Epidermal melanocyte (primary cell): ENCODE results near the gene AGAP1.

Experiments used
- DNase-seq: peaks from one replicate; pipeline ENCODE4 v3.0.0; 2011; ENCODE audit warnings: low spot score; ENCODE audit not compliant: insufficient read length

The AGAP1 gene

DNA sequence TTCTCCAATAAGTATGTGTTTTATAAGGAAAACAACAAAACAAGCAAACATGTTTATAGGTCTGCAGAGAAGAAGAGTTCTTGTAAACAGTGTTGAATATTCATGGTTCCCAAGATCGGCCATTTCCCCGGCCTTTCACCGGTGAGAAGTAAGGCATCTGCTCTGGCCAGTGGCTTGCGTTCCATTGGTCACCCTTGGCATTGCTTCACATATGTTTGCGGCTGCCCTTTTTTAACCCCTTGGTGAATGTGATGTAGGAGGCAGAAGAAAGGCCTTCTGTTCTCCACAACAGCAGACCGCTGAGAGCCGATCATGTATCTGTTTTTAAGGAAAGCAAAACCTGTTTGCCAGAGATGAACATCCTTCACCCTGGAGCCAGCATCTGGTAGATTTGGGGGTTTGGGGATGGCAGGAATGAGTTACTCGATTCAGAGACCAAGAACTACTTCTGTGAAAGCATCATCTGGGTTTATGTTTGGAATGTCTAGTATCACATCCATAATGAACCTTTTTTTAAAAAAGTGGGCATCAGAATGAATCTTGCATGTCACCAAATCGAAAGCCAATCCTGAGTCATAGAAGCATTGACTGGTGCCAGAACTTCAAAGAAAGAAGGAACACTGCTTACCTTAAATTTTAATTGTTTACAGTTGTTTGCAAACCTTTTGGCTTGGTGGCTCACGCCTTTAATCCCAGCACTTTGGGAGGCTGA is 112.3 kb downstream of the AGAP1 start:
- DNase-seq, result no peak

DNA sequence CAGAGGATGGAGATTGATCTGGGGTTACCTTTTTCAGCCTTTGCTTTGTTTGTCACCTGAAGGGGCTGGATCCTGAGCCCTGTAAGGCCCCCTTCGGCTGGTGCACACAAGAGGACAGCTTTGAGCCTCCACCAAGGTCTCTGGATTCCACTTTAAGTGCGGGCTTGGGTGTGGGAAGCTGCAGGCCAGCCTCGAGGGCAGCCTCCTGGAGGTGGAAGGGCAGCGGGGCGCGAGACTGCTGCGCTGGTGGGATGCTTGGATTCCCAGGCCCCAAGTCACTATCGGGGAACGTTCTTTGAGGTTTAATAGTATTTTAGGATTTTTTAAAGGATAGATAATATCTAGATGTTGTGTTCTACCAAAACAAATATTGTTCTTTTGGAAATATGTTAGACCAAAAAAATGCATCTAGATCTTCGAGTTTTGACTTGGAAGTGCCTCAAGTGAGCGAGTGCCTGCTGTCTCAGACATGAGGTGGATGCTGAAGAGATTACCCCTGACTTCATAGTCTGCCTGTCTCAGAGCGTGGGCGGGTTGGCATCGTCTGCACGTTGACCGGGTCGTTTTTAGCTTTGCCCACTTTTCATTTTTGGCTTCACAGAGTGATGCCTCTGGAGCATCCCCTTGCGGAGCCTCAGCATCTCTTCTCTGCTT is 113.8 kb downstream of the AGAP1 start:
- no peak for DNase-seq

DNA sequence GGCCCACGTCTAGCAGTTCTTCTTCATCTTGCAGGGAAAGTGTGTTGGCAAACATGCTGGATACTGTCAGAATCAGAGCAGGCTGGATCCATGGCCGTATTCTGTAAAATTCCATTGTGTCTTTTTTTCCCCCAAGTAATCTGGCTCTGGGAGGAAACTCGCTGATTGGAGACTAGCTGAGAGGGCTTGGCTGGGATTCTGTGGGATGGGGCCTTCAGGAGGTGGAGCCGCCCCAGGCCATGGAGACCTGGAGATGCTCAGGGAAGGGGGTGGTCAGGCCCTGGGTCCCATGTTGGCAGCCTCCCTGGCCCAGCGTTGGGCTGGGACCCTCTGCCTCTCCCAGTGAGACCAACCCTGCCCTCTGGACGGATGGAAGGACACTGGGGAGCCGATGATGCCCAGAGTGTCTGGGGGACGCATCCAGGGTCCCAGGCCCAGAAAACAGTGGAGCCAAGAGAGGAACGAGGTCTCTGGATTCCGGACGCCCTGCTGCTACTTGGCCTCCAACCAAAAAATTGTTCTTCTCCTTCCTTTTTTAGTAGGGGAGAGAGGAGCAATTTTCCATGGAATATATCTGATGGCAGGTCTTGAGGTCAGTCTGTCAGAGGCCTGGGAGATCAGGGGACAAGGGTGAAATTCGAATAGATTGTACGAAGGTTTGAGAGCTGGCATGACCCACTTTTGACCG is 114.5 kb downstream of the AGAP1 start:
- DNase-seq, result no peak

DNA sequence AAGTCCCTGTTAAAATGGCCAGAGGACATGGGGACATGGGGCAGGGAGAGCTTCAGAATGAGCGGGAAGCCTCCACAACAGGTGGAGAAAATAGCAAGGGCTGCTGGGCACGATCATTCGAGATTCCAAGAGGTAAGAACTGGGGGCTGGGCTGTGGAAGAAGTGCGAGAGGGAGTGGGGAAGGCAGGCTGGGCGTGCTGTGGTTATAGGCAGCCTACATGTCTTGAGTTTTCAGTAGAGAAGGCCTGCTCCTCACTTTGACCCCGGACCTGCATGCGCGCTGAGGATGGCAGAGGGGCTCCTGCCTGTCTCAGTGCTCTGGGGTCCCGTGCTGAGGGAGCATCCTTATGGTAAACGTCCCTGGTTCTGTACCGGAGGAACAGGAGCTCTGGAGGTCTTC is 115.5 kb downstream of the AGAP1 start:
- DNase-seq, result no peak

DNA sequence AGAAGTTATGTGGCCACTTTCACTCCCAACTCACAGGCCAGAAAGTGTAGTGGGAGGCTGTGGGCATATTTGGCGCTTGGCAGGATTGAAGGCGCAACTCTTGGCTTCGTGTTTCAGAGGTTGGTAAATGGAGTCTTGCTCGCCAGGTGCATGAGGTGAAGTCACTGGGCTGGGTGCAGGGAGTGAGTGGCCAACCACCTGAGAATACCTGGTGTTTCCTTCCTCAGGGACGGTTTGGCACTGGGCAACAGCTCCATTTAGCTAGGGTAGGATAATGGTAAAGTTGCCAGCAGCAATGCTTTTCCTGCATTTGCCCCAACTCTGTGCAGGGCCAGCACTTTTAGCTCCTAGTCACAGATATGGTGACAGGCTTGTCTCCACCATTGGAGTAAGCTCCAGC is 115.9 kb downstream of the AGAP1 start:
- no peak for DNase-seq

DNA sequence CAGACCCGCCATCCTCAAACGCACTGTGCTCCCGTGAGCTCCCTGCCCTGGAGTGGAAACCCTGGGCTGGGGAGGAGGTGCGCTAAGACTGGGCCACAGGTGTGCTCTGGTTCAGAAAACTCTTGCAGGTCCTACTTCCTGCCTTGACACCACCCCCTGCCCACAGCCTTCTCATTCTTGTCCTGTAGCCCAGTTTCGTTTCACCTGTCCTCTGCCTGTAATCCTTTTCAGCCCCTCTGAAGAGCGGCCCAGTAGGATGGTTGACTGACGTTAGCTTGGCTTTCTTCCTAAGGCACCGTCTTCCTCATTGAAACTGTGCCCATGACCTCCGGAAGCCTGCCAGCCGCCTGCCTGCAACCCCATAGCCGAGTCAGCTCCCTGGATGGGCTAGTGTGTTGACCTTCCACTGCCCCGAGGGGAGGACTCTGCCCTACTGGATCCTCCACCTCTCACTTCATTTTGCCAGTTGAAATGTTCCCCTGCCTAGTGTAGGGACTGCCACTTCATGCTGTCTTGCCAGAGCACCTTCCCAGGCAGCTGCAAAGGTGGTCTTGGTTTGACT is 116.9 kb downstream of the AGAP1 start:
- DNase-seq, result no peak

DNA sequence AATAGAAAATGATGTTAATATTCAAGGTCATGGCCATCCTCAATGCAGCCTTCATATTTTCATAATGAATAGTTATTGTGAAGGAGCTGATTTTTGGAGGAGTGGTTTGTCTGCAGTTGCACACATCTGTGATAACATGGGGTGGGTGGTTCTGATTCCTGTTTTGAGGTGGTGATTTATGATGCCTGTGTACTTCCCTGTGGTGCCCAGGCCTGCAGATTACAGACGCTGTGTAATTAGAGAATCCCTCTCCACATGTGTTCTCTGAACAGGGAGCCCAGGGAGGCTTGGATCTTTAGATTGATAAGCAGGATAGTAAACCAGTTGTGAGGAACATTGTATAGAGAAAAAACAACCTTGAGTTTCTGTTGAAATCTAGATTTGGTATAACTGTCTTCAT is 117.5 kb downstream of the AGAP1 start:
- DNase-seq, result no peak

DNA sequence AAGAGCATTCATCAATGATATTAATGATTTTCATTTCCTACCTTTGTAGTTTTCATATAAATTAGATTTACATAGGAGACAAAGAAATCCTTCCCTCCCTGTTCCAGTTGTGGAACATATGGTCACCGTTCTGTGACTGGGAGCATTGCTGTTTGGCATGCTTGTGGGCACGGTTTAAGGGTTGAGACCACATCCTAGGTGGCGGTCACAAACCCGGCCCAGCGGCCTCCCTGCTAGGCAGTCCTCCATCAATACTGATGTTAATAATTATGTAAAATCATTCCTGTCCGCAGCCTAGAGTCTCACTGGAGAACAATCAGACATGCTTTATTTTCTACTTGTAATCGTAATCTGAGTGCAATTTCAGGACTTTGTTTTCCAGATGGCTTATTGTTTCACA is 117.9 kb downstream of the AGAP1 start:
- DNase-seq, result no peak

DNA sequence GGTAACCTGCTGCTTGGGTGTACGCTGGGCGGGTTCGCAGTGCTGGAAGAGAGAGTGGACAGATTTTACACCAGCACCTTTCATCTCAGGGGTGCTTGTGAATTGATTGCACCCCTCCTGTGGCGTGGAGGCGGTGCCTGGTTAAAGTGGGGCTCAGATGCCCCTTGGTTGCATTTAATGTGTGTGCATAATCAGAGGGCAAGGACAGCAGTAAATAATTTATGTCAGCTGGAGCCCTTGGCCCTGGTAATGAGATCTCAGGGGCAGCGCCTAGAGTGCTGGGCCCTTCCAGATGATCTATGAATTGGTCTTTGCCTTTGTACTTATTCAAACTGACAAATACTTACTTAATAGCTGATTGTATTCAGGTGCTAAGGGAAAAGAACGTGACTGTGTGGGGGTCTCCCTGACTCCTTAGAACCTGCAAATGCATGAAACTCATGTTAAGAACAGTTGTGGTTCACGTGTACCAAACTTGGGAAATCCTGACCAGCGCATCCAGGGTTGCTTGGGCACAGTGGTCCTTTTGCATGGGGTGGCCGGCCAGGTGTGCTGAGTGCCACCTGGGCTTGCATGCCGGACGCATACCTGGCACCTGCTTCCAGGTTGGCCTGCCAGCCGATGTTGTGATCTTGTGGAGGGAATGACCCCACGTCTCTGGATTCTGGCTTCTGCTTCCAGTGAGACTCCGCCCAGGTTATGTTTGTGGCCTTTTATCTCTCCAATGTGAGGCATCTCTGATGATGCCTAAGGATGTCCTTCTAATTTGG is 118.5 kb downstream of the AGAP1 start:
- DNase-seq, result no peak

DNA sequence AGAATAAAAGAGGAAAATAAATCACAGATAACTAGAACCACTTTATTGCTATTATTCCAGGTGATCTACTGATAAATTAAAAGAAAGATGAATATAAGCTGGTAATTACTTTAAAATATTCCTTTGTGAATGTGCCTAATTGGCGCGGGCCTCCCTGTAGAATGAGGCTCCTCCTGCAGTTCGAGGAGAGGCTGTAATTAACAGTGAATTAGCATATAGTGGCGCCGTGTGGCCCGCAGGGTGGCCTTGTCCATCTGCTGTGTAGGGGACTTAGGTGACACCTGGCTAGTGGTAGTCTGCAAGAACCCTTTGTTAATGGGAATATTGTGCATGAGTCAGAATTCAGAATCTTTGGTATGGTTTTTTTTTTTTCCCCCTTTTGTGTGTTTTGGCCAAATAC is 119.8 kb downstream of the AGAP1 start:
- DNase-seq, result no peak

DNA sequence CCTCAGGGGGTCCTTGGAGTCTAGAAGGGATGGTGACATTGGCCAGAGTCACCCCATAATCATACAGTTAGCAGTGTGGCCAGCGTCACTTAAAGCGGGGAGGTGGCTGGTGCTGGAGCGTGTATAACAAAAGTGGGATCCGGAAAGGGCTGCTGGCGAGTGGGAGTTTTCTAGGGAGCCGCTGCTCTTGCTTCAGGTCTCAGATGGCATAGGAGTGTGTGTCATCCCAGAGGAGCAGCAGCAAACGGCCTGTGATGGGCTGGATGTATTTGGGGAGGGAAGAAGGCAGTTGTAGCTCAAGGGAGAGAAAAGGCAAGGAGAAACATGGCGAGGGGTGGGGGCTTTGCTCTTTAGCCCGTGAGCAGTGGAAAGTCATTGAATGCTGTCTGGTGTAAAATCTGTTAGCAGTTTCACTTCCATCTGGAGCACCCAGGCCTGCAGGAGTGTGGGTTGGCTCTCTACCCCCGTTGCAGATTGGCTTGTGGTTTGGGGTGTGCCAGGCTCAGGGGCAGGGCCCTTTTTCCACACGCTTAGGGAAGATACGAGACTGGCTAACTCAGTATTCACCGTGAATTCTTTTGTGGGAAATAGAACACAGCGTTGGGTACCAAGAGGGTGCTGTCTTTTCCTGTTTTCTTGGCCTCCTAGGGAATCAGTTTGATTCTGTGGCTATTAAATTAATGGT is 120.5 kb downstream of the AGAP1 start:
- no peak for DNase-seq

DNA sequence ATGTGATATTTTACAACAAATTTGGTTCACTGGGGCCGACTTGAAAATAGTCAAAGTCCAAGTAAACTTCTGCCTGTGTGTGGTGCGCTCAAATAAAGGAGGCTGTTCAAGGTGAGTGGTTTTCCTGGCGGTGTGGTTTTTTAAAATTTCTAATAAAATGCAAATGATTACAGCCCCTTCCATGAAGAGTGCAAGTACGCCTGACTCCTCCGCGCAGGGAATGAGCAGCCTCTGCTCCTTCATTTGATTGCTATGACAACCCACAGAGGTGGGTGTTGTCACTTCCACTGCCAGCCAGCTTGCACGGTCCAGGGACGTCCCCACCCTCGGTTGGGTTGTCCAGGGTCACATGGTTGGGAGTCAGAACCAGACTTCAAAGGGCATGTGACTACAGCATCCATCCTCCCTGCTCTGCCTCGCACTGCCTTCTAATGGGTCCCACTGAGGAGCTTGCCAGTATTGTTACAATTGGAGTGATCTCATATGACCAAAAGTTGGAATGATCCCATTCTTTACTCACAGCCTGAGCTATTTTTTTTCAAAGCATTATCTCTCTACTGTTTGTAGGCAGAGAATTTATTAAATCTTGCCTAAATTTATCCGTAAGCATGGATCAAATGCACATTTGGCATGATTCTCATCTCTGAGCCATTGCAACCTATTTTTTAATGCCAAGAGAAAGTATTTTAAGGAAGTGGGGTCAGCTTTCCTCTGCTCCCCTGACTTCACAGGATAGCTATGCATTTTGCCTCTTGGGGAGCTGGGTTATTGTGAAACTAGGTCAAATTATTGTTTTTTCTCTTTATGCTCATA is 121.3 kb downstream of the AGAP1 start:
- DNase-seq, result no peak

DNA sequence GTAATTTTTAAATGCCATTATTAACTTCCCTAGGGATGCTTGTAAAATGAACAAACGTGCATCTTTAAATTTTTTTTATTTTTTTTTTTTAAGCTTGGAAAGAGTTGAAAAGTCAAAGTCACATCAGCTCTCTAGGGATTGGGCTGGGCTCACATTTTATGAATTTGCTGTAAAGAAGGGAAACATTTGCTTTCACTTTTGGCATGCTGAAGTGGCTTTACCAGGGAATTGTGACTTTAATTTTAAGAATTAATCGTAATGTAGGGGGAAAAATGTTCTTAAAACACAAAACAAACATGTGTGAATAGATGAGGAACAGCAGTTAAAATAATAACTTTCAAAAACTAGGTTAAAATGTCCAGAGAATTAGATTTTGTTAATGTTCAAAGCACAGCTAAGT is 123.0 kb downstream of the AGAP1 start:
- DNase-seq, result no peak

DNA sequence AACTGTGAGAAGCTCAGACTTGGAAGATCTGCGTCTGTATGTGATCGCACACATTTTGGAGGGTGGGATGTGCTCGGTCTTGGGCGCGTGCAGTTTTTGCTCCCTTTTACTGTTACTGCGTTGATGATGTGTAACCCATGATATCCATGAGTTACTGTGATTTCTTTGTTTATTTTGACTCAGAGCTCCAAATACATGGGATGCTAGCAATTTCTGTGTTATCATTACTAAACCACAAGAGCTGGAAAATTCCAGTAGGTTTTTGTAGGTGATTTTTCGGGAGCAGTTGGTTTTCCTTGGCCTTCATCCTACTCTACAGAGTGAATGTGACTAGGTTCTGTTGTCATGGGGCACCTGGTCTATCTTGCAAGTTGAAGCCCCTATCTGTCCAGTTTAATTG is 124.2 kb downstream of the AGAP1 start:
- no peak for DNase-seq

DNA sequence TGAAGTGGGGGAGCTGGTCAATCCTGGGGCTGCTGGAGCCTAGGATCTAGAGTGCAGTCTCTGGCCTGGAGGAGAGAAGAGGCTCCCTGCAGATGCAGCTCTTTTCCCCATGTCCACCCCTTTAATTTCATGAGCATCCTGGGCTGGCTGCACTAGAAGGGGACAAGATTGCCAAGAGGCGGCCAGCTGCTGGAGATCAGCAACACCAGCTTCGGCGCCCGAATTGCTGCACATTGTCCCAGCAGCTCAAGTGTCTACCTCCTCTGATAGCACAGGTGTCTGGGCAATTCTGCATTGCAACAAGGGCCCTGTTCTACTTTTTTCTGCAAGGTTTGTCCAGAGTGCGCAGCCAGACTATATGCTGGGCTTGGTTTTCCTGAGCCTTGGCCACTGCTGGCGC is 125.7 kb downstream of the AGAP1 start:
- DNase-seq, result no peak

DNA sequence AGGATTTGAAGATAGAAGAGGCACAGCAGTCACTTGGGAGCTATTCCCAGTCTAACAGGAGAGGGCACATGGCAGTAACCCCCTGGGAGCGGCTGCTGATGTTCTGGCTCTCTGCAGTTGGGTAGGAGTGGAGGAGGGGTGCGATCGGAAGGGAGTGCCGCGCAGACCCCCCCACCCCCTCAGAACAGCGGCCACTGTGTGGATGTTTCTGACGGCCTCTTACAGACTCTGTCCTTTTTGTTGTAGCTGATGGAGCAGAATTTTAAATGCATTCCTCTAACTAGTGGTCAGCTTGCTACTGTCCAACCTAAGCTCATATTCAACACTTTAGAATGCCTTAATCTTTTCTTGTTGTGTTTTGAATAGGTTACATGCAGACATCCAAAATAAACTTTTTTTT is 127.9 kb downstream of the AGAP1 start:
- no peak for DNase-seq

DNA sequence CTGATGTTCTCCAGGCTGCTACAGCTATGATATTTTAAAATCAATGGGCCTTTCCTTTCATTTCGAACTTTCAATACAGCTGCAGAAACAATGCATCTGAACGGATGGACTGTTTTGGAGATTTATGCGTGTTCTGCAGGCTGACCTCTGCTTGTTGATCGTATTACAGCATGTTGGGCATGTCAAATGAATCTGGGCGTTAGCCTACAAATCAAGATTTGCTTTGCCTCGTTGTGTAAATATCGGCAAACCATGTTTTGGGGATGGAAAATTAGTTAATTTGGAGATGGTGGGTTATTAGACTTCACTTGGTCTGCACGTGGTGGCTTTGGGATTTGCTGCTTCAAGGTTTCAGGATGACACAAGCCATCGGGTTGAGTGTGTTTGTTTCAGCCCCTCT is 129.3 kb downstream of the AGAP1 start:
- no peak for DNase-seq

DNA sequence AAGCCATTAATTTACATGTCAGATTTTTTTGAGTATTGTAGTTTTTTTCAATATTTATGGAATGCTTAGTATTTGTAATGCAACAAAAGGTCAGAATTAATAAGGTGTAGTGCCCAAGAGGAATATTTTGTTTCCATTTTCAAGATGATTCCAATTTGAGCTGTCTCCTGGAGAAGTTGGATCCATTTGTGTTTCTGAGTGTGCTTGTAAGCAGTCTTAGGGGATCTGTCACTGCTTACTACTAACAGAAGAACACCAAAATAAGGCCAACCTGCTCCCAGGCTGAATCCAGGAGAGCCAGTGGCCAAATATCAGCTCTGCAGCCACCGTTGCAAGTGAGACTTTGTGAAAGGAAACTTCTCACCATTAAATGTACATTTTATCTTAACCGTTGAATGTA is 129.9 kb downstream of the AGAP1 start:
- DNase-seq, result no peak

DNA sequence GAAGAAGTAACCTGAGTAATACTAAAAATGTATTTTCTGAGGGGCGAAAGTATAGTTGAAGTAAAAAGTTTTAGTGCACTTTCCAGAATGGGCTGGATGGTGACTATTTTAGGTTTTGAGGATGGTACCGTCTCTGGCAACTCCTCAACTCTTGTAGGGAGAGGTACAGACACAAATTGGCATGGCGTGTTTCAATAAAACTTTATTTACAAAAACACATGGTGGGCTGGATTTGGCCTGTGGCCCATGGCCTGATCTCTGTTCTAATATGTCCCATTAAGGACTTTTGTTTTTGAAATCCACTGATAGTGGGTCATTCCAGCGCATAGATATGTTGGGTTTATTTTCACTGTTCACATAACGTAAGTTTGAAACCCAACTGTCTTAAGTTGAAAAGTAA is 132.8 kb downstream of the AGAP1 start:
- DNase-seq, result no peak

DNA sequence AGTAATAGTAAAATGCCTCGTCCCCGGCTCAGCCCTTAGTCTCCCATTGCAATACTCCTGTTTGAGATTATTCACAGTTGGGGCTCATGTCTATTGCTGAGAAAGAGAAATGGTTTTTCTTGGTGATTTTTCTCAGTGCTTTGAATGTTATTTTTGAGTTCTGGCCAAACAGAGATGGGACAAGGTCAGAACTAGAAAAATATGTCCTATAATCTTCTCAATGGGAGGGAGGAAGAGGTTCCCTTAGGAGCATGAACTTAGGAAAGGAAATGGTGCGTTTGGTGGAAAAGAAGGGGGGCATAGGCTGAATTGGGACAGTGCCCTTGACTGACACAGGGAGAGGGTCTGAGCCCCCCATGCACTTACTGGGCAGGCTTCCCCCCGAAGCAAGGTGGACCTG is 133.8 kb downstream of the AGAP1 start:
- no peak for DNase-seq
